IMR-90 (cell line): ENCODE measurements around the gene CHD2. TPM values are rescaled to one million over a fixed set of nuclear protein-coding genes. Genes with fewer than 3 reads are reported as not detected.

Experiments
- ATAC-seq: fragments of 200-7000 bp; cut with Tn5 transposase; 2 replicates; pipeline ENCODE4 v1.9.1; 2020; ENCODE audit warnings: low read depth, mild to moderate bottlenecking, moderate library complexity
- BruUV-seq: library from RNA; stranded (reverse); fragments of 400-500 nt; replicated peaks from 2 replicates; lab custom pipeline; 2021; lab: Mats Ljungman, UMichigan
- CTCF ChIA-PET: fragments of 300-600 bp; formaldehyde crosslinking; extraction: SDS; loops from one replicate; lab custom pipeline; 2021; ENCODE audit warnings: antibody characterized with exemption; lab: Yijun Ruan, JAX
- POLR2A ChIA-PET: fragments of 300-600 bp; sonication (Branson Sonifier 250); formaldehyde crosslinking; loops from one replicate; lab custom pipeline; 2022; ENCODE audit warnings: antibody characterized with exemption; ENCODE audit not compliant: unreplicated experiment; lab: Charles Lee
- DNase-seq: peaks from one replicate; pipeline ENCODE4 v3.0.0; 2013
- H2AFZ ChIP-seq: replicated peaks from 2 replicates; pipeline ENCODE3; 2013; ENCODE audit warnings: low read length, mild to moderate bottlenecking; ENCODE audit not compliant: poor library complexity
- H2AK5ac ChIP-seq: 2 replicates; pipeline ENCODE4 v1.6.1; 2013; ENCODE audit warnings: low read depth, low read length, inconsistent platforms
- H2AK9ac ChIP-seq: replicated peaks from 2 replicates; pipeline ENCODE3; 2013; ENCODE audit warnings: mild to moderate bottlenecking, low read depth, low read length, moderate library complexity; ENCODE audit not compliant: poor library complexity
- H2BK120ac ChIP-seq: 2 replicates; pipeline ENCODE4 v1.6.1; 2013; ENCODE audit warnings: low read depth, low read length, inconsistent platforms
- H2BK15ac ChIP-seq: 3 replicates; pipeline ENCODE4 v1.6.1; 2013; ENCODE audit warnings: low read depth, low read length, inconsistent platforms
- H2BK20ac ChIP-seq: 2 replicates; pipeline ENCODE4 v1.6.1; 2013; ENCODE audit warnings: low read depth, mild to moderate bottlenecking, inconsistent platforms, low read length, moderate library complexity
- H2BK5ac ChIP-seq: 2 replicates; pipeline ENCODE4 v1.6.1; 2013; ENCODE audit warnings: mild to moderate bottlenecking, low read depth, low read length, inconsistent platforms; ENCODE audit not compliant: poor library complexity, severe bottlenecking
- H3K14ac ChIP-seq: replicated peaks from 2 replicates; pipeline ENCODE4 v1.6.1; 2013; ENCODE audit warnings: low read depth, low read length, inconsistent platforms
- H3K18ac ChIP-seq: 2 replicates; pipeline ENCODE4 v1.6.1; 2013; ENCODE audit warnings: low read depth, low read length, control low read depth
- H3K23ac ChIP-seq: 2 replicates; pipeline ENCODE4 v1.6.1; 2013; ENCODE audit warnings: low read depth, low read length, inconsistent platforms
- H3K27ac ChIP-seq: 2 replicates; pipeline ENCODE4 v1.5.1; 2013; ENCODE audit warnings: mild to moderate bottlenecking, control low read depth, low read length; ENCODE audit not compliant: insufficient read depth
- H3K27me3 ChIP-seq: 2 replicates; pipeline ENCODE4 v1.6.1; 2013; ENCODE audit warnings: low read length; ENCODE audit not compliant: control insufficient read depth, insufficient read depth
- H3K36me3 ChIP-seq: 2 replicates; pipeline ENCODE4 v1.6.1; 2013; ENCODE audit warnings: low read length, mixed read lengths; ENCODE audit not compliant: control insufficient read depth, insufficient read depth
- H3K4ac ChIP-seq: 2 replicates; pipeline ENCODE4 v1.6.1; 2013; ENCODE audit warnings: low read depth, low read length, inconsistent platforms
- H3K4me1 ChIP-seq: 2 replicates; pipeline ENCODE4 v1.6.1; 2013; ENCODE audit warnings: low read length, mixed read lengths; ENCODE audit not compliant: control insufficient read depth, insufficient read depth
- H3K4me2 ChIP-seq: 2 replicates; pipeline ENCODE4 v1.6.1; 2013; ENCODE audit warnings: low read depth, mild to moderate bottlenecking, control low read depth, low read length, moderate library complexity
- H3K4me3 ChIP-seq: 2 replicates; pipeline ENCODE4 v1.5.1; 2013; ENCODE audit warnings: low read depth, mild to moderate bottlenecking, control low read depth, low read length, moderate library complexity; ENCODE audit not compliant: insufficient read depth
- H3K56ac ChIP-seq: 2 replicates; pipeline ENCODE4 v1.6.1; 2013; ENCODE audit warnings: low read length, inconsistent platforms; ENCODE audit not compliant: insufficient read depth; ENCODE audit errors: extremely low read depth
- H3K79me1 ChIP-seq, 2 experiments: 2 replicates each; pipeline ENCODE4 v1.6.1; 2013; ENCODE audit warnings: low read length in 2 of 2, inconsistent platforms in 1 of 2, low read depth in 1 of 2
- H3K9ac ChIP-seq: 2 replicates; pipeline ENCODE4 v1.6.1; 2013; ENCODE audit warnings: low read depth, low read length, control low read depth
- H3K9me1 ChIP-seq: 2 replicates; pipeline ENCODE4 v1.6.1; 2013; ENCODE audit warnings: low read length, inconsistent platforms; ENCODE audit not compliant: insufficient read depth
- H3K9me3 ChIP-seq: 2 replicates; pipeline ENCODE4 v1.6.1; 2013; ENCODE audit warnings: low read length; ENCODE audit not compliant: control insufficient read depth, insufficient read depth
- H4K20me1 ChIP-seq: 2 replicates; pipeline ENCODE4 v1.6.1; 2013; ENCODE audit warnings: low read length, inconsistent platforms; ENCODE audit not compliant: insufficient read depth
- H4K5ac ChIP-seq: 2 replicates; pipeline ENCODE4 v1.6.1; 2013; ENCODE audit warnings: mild to moderate bottlenecking, low read depth, low read length, control low read depth
- H4K8ac ChIP-seq, 2 experiments: 2 replicates each; pipeline ENCODE4 v1.6.1; 2013; ENCODE audit warnings: low read depth in 2 of 2, low read length in 2 of 2, control low read depth in 1 of 2, inconsistent platforms in 1 of 2
- H4K91ac ChIP-seq: 2 replicates; pipeline ENCODE4 v1.6.1; 2013; ENCODE audit warnings: low read depth, low read length, inconsistent platforms; ENCODE audit not compliant: insufficient read depth
- BHLHE40 ChIP-seq: fragments of 150-350 bp; IDR thresholded peaks from 2 replicates; pipeline ENCODE4 v1.6.1; 2016; ENCODE audit warnings: mild to moderate bottlenecking, low read depth, low read length
- CEBPB ChIP-seq: IDR thresholded peaks from 2 replicates; pipeline ENCODE4 v1.6.1; 2012; ENCODE audit warnings: low read depth, low read length, improper control_type of control experiment
- CHD1 ChIP-seq: IDR thresholded peaks from 2 replicates; pipeline ENCODE4 v1.6.1; 2012; ENCODE audit warnings: low read depth, low read length, improper control_type of control experiment
- CTCF ChIP-seq: conservative IDR thresholded peaks from 2 replicates; pipeline ENCODE4 v1.5.1; 2012; ENCODE audit warnings: mild to moderate bottlenecking, low read depth, low read length, improper control_type of control experiment
- ELK1 ChIP-seq: fragments of 150-350 bp; IDR thresholded peaks from 2 replicates; pipeline ENCODE4 v1.6.1; 2016; ENCODE audit warnings: low read depth, mild to moderate bottlenecking, low read length, moderate library complexity, borderline replicate concordance
- FOS ChIP-seq: fragments of 150-350 bp; IDR thresholded peaks from 2 replicates; pipeline ENCODE4 v1.6.1; 2016; ENCODE audit warnings: low read depth, low read length
- MAFK ChIP-seq: IDR thresholded peaks from 2 replicates; pipeline ENCODE4 v1.6.1; 2012; ENCODE audit warnings: low read depth, low read length, improper control_type of control experiment
- MAZ ChIP-seq: IDR thresholded peaks from 2 replicates; pipeline ENCODE4 v1.6.1; 2012; ENCODE audit warnings: low read depth, mild to moderate bottlenecking, low read length, improper control_type of control experiment, moderate library complexity, borderline replicate concordance
- MXI1 ChIP-seq: IDR thresholded peaks from 2 replicates; pipeline ENCODE4 v1.6.1; 2012; ENCODE audit warnings: low read depth, mild to moderate bottlenecking, low read length, moderate library complexity, borderline replicate concordance
- NFE2L2 ChIP-seq: fragments of 150-350 bp; IDR thresholded peaks from 2 replicates; pipeline ENCODE4 v1.6.1; 2016; ENCODE audit warnings: low read depth, mild to moderate bottlenecking, low read length
- POLR2A ChIP-seq: IDR thresholded peaks from 2 replicates; pipeline ENCODE4 v1.6.1; 2012; ENCODE audit warnings: mild to moderate bottlenecking, low read depth, low read length
- RAD21 ChIP-seq: IDR thresholded peaks from 2 replicates; pipeline ENCODE4 v1.6.1; 2012; ENCODE audit warnings: low read length, improper control_type of control experiment
- RCOR1 ChIP-seq: IDR thresholded peaks from 2 replicates; pipeline ENCODE4 v1.6.1; 2012; ENCODE audit warnings: mild to moderate bottlenecking, low read length, improper control_type of control experiment; ENCODE audit not compliant: insufficient replicate concordance
- RFX5 ChIP-seq: IDR thresholded peaks from 2 replicates; pipeline ENCODE4 v1.8.0; 2012; ENCODE audit warnings: low read depth, mild to moderate bottlenecking, low read length, moderate library complexity
- SMC3 ChIP-seq: fragments of 150-350 bp; IDR thresholded peaks from 2 replicates; pipeline ENCODE4 v1.6.1; 2016; ENCODE audit warnings: low read depth, mild to moderate bottlenecking, antibody characterized with exemption, low read length, moderate library complexity
- WGBS, 2 experiments: methylation state at CpG; one replicate each; pipeline versions ENCODE4 v1.1.5 to v1.1.7; 2013; ENCODE audit warnings: missing lambda C conversion rate in 2 of 2; ENCODE audit not compliant: insufficient read length in 1 of 2; ENCODE audit errors: extremely low coverage in 2 of 2; 5-methylcytosine and 5-hydroxymethylcytosine counted together
- dilution Hi-C: fragments of 300-500 bp; cut with HindIII; formaldehyde crosslinking; loops from one replicate; pipeline ENCODE4 v1.14.3; 2018; ENCODE audit warnings: low sequenced_read_pairs; ENCODE audit not compliant: unreplicated experiment
- in situ Hi-C: fragments of 300-500 bp; cut with MboI; formaldehyde crosslinking; loops from 3 replicates; pipeline ENCODE4 v1.14.3; 2019; ENCODE audit warnings: low sequenced_read_pairs, inconsistent platforms, mixed read lengths
- intact Hi-C: fragments of 100-400 bp; cut with micrococcal nuclease; formaldehyde crosslinking; loops from 2 replicates; pipeline ENCODE4 v1.10.0; 2022
- polyA plus RNA-seq, 3 experiments: library from polyadenylated mRNA; depleted of rRNA; stranded (reverse); fragments of >200 nt; gene quantifications; 2 replicates each; pipeline ENCODE4 v1.2.3, GENCODE V29; 2012; ENCODE audit warnings: low replicate concordance in 1 of 3
- total RNA-seq: library from RNA; depleted of rRNA; stranded (reverse); fragments of >200 nt; gene quantifications from 2 replicates; pipeline ENCODE4 v1.2.3, GENCODE V29; 2012
- TF ChIP-seq, protein P1 (sequence below): fragments of 150-350 bp; IDR thresholded peaks from 2 replicates; pipeline ENCODE4 v1.6.1; 2017; ENCODE audit warnings: mild to moderate bottlenecking, antibody characterized with exemption, low read length, low read depth

CHD2 gene
- total and polyA plus RNA-seq, 2 of the 4 experiments (the other 2 are of a cell fraction) = 44.9 to 64.7 TPM

GRCh38 chr15:92959219-92959618, 59.1 kb downstream of the CHD2 start:
- no peak for ATAC-seq
- in situ Hi-C loops = no loop called here

More at GRCh38 chr15:92959219-92959618, 59.1 kb downstream of the CHD2 start:
- Histone ChIP-seq H3K4me3 (no peak overlapping the region), H2AK5ac (no peak overlapping the region), H4K5ac (no peak overlapping the region), H3K18ac (no peak overlapping the region), H3K36me3 (peaks cover 47% of the 10 kb centered on the region), H2BK120ac (no peak overlapping the region), H2AK9ac (no peak overlapping the region), H4K8ac (no peak overlapping the region), H3K9me3 (no peaks in the 10 kb centered on the region), H3K9me1 (0 out of 2 replicates have a peak, but pooled peaks cover 3% of the 10 kb centered on the region), H4K91ac (no peak overlapping the region), H3K27me3 (no peaks in the 10 kb centered on the region), H2BK15ac (no peak overlapping the region), H2BK5ac (no peak overlapping the region), H2BK20ac (no peak overlapping the region), H3K14ac (no peak overlapping the region), H3K56ac (no peak overlapping the region), H2AFZ (no peak overlapping the region), H3K23ac (no peak overlapping the region), H3K4ac (no peak overlapping the region), H3K79me1 (peaks cover 21 to 45% of the 10 kb centered on the region in 2 experiments), H4K20me1 (peaks cover 28% of the 10 kb centered on the region), H3K27ac (no peak overlapping the region), H3K4me1 (peaks cover 4% of the 10 kb centered on the region; the same call in 1 of the 2 replicates), H3K9ac (no peak overlapping the region), H3K4me2 (no peak overlapping the region)
- intact Hi-C loops = no loop called here
- CTCF ChIA-PET = no interaction called here
- dilution Hi-C loops = no loop called here
- no TSS peak for BruUV-seq
- DNase-seq = no peak
- no CpG with 5 or more reads among the region's 4 CpGs for WGBS, 2 experiments
- TF ChIP-seq NFE2L2 = no peak
- no peak for TF ChIP-seq FOS
- no peak for TF ChIP-seq SMC3
- no peak for TF ChIP-seq BHLHE40
- TF ChIP-seq, protein P1, sequence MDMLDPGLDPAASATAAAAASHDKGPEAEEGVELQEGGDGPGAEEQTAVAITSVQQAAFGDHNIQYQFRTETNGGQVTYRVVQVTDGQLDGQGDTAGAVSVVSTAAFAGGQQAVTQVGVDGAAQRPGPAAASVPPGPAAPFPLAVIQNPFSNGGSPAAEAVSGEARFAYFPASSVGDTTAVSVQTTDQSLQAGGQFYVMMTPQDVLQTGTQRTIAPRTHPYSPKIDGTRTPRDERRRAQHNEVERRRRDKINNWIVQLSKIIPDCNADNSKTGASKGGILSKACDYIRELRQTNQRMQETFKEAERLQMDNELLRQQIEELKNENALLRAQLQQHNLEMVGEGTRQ = no peak
- no peak for TF ChIP-seq CEBPB
- TF ChIP-seq MAZ = no peak
- no peak for TF ChIP-seq RCOR1
- no peak for TF ChIP-seq MXI1
- TF ChIP-seq RFX5 = no peak
- no peak for TF ChIP-seq MAFK
- TF ChIP-seq POLR2A = no peak
- TF ChIP-seq ELK1 = no peak
- no peak for TF ChIP-seq CHD1
- TF ChIP-seq RAD21 = no peak
- no peak for TF ChIP-seq CTCF
- POLR2A ChIA-PET = no interaction called here
